Fibroblast of skin of right biceps (primary cell): ENCODE results near the gene GNL2.
"Not testable (repeated sequence)": the region's sequence is repeated elsewhere in the genome, so short reads cannot be mapped to it uniquely, and the experiment has no call there.

Experiments
- DNase-seq: peaks from one replicate; pipeline ENCODE4 v3.0.0-alpha.2; 2013

The GNL2 gene

GRCh38 chr1:37559080-37559479 lies 36.7 kb downstream of the GNL2 start:
- no peak for DNase-seq

GRCh38 chr1:37558411-37558810 lies 37.3 kb downstream of the GNL2 start:
- DNase-seq = no peak

DNA sequence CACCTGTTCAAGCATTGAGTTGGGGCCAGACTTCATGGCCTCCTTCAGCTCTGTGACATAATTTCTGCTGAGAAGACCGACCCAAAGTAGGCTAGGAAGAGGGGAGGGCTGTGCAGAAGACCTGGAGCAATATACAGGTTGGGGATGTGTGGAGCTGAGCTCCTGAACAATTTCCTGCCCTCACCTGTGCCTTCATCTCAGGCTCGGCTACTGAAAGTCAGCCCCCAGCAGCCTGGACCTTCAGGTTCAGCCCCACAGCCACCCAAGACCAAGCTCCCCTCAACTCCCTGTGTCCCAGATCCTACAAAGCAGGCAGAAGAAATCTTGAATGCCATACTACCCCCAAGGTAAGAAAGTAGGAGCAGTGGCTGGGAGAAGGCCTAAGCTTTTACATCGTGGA lies 38.3 kb downstream of the GNL2 start:
- no peak for DNase-seq

DNA sequence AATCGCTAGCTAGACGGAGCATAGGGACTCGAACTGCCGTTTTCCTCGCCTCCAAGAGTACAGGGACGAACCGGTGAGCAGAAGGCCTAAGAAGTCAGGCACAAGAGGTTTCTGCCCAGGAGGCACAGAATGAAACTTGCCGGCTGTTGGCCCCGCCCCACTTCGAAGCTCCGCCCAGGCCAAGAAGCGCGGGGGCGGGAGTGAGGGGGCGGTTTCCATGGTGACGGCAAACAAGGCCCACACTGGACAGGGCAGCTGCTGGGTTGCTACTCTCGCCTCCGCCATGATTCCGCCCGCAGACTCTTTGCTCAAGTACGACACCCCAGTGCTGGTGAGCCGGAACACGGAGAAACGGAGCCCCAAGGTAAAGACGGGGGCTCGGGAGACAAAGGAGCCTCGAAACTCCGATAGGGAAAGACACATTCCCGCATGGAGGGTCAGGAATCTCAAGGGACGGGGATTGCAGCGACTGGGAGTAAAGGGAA lies 39.0 kb downstream of the GNL2 start, which contains the start of gene DNALI1:
TSS of gene DNALI1 (plus strand) at position 229 of the 485 bp plus-strand sequence. CDS start at position 284, 55 bp downstream.
- peak; percentile 83 for DNase-seq

GRCh38 chr1:37553927-37554808 lies 41.6 kb downstream of the GNL2 start, which contains the start of gene SNIP1:
Gene SNIP1 (minus strand): TSS chr1:37554293. CDS start chr1:37554229, 64 bp downstream.
- DNase-seq = peak; percentile 93

- no peak for DNase-seq
Measured at GRCh38 chr1:37553598-37553926, 42.2 kb downstream of the GNL2 start.

GRCh38 chr1:37549341-37549740 lies 46.4 kb downstream of the GNL2 start:
- no peak for DNase-seq

- no peak for DNase-seq
Measured at GRCh38 chr1:37545019-37545418, 50.7 kb downstream of the GNL2 start.

GRCh38 chr1:37544530-37544929 lies 51.2 kb downstream of the GNL2 start:
- no peak for DNase-seq

DNA sequence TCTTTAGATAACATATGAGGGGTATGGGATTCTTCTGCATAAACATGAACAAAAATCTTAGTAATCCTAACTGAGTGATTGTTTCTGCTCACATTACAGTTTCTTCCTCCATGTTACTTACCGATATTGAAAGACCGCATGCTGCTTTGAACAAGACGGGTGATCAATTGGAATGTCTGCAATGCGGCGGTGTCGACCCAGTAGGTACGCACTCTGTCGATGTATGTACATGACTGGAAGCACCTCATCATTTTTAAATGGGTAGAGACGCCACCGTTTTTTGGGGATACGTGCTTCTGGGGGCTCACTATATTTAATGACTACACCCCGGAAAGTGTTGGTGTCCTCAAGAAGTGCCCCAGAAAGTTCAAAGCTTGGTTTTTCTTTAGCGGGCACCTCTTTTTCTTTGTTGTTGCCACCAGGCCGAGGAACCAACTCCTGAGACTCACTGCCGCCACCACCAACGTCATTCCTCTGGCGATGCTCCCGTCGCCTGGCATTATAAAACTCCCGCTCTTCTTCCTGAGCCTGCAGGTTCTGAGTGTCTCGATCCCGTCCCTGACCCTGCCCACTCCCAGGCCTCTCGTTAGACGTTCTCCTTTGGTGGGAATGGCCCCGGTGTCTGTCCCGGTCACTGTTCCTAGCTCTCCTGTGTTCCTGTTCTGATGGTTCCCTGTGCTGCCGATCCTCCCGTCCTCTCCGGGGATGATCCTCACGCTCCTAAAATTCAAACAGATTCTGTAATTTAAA lies 55.5 kb downstream of the GNL2 start:
- no peak for DNase-seq

GRCh38 chr1:37539154-37539553 lies 56.6 kb downstream of the GNL2 start:
- not testable (repeated sequence) for DNase-seq

- DNase-seq = no peak
Measured at GRCh38 chr1:37537378-37537777, 58.4 kb downstream of the GNL2 start.

- no peak for DNase-seq
Measured at GRCh38 chr1:37533317-37534093, 62.2 kb downstream of the GNL2 start.

- DNase-seq = not testable (repeated sequence)
Measured at GRCh38 chr1:37532418-37533156, 63.1 kb downstream of the GNL2 start.

DNA sequence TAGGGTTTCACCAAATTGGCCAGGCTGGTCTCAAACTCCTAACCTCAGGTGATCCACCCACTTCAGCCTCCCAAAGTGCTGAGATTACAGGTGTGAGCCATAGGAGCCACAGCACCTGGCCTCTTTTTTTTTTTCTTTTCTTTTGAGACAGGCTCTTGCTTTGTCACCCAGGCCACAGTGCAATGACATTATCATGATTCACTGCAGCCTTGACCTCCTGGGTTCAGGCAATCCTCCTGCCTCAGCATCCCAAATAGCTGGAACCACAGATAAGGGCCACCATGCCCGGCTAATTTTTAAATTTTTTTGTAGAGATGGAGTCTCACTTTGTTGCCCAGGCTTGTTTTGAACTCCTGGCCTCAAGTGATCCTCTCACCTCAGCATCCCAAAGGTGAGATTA lies 65.8 kb downstream of the GNL2 start:
- DNase-seq = not testable (repeated sequence)

- no peak for DNase-seq
Measured at GRCh38 chr1:37519613-37520012, 76.1 kb downstream of the GNL2 start.

DNA sequence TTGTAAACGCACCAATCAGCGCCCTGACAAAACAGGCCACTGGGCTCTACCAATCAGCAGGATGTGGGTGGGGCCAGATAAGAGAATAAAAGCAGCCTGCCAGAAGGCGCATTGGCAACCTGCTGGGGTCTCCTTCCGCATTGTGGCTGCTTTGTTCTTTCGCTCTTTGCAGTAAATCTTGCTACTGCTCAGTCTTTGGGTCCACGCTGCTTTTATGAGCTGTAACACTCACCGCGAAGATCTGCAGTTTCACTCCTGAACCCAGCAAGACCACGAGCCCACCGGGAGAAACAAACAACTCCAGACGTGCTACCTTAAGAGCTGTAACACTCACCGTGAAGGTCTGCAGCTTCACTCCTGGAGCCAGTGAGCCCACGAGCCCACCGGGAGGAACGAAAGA lies 76.8 kb downstream of the GNL2 start:
- DNase-seq = not testable (repeated sequence)

DNA sequence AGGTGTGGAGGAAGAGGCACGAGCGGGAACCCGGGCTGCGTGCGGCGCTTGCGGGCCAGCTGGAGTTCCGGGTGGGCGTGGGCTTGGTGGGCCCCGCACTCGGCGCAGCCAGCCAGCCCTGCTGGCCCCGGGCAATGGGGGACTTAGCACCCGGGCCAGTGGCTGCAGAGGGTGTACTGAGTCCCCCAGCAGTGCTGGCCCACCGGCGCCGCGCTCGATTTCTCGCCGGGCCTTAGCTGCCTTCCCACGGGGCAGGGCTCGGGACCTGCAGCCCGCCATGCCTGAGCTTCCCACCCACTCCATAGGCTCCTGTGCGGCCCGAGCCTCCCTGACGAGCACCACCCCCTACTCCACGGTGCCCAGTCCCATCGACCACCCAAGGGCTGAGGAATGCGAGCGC lies 77.5 kb downstream of the GNL2 start:
- DNase-seq = not testable (repeated sequence)

- DNase-seq = no peak
Measured at GRCh38 chr1:37517569-37517968, 78.2 kb downstream of the GNL2 start.
